GM06990 (cell line): ENCODE measurements around the gene ARHGAP44.
"Not testable (repeated sequence)": the region's sequence is repeated elsewhere in the genome, so short reads cannot be mapped to it uniquely, and the experiment has no call there.

Experiments used
- DNase-seq: peaks from one replicate; pipeline ENCODE4 v3.0.0-alpha.2; 2011; ENCODE audit not compliant: insufficient read length; ENCODE audit errors: extremely low read depth
- H3K27me3 ChIP-seq: replicated peaks from 2 replicates; pipeline ENCODE4 v1.6.0; 2011; ENCODE audit warnings: low read length; ENCODE audit not compliant: control insufficient read depth, insufficient read depth
- H3K36me3 ChIP-seq: 2 replicates; pipeline ENCODE4 v1.5.1; 2011; ENCODE audit warnings: low read length; ENCODE audit not compliant: control insufficient read depth, insufficient read depth
- H3K4me3 ChIP-seq: replicated peaks from 2 replicates; pipeline ENCODE4 v1.5.1; 2011; ENCODE audit warnings: low read depth, mild to moderate bottlenecking, control low read depth, low read length
- CTCF ChIP-seq: IDR thresholded peaks from 2 replicates; pipeline ENCODE4 v1.5.1; 2011; ENCODE audit warnings: low read length, control low read depth, mild to moderate bottlenecking, inconsistent platforms; ENCODE audit not compliant: insufficient read depth, poor library complexity, severe bottlenecking

ARHGAP44 gene

GRCh38 chr17:12865769-12866168 lies 76.5 kb downstream of the ARHGAP44 start:
- Histone ChIP-seq H3K36me3 (no peaks in the 10 kb centered on the region), H3K27me3 (no peaks in the 10 kb centered on the region), H3K4me3 (peak overlapping the region; percentile 17; the same call in 1 of the 2 replicates)
- no peak for TF ChIP-seq CTCF
- no peak for DNase-seq

GRCh38 chr17:12866244-12866643 lies 76.9 kb downstream of the ARHGAP44 start:
- TF ChIP-seq CTCF: no peak
- DNase-seq: peak; percentile 41
- 0 out of 2 replicates have a peak overlapping the region, but pooled peaks have one; percentile 17 for H3K4me3 ChIP-seq

GRCh38 chr17:12867726-12868125 lies 78.4 kb downstream of the ARHGAP44 start:
- no peak for TF ChIP-seq CTCF
- H3K27me3 ChIP-seq: no peaks in the 10 kb centered on the region
- no peaks in the 10 kb centered on the region for H3K36me3 ChIP-seq
- no peak overlapping the region for H3K4me3 ChIP-seq
- peak; percentile 43 for DNase-seq

More at GRCh38 chr17:12866244-12866643, 76.9 kb downstream of the ARHGAP44 start:
- H3K36me3 ChIP-seq: no peaks in the 10 kb centered on the region
- no peaks in the 10 kb centered on the region for H3K27me3 ChIP-seq

- H3K27me3 ChIP-seq, H3K36me3 ChIP-seq, H3K4me3 ChIP-seq, DNase-seq: not testable (repeated sequence)
Measured at GRCh38 chr17:12873415-12874125, 84.3 kb downstream of the ARHGAP44 start.

- no peak overlapping the region for H3K4me3 ChIP-seq
- H3K36me3 ChIP-seq: no peaks in the 10 kb centered on the region
- no peak for TF ChIP-seq CTCF
- H3K27me3 ChIP-seq: no peaks in the 10 kb centered on the region
- DNase-seq: peak; percentile 39
Measured at GRCh38 chr17:12877953-12878669, 88.8 kb downstream of the ARHGAP44 start.

- H3K4me3 ChIP-seq, H3K27me3 ChIP-seq, DNase-seq, H3K36me3 ChIP-seq: not testable (repeated sequence)
Measured at GRCh38 chr17:12879096-12879495, 89.8 kb downstream of the ARHGAP44 start.
